SK-N-SH treated with all-trans-retinoic acid at 6 μM for 48 hours (cell line): Measurements from ENCODE around the gene STIP1.

ENCODE experiments used
- ATAC-seq: fragments of 200-7000 bp; cut with Tn5 transposase; 3 replicates; pipeline ENCODE4 v1.9.1; 2020; ENCODE audit warnings: mild to moderate bottlenecking, moderate library complexity
- ARNTL ChIP-seq: fragments of 450-650 bp; formaldehyde crosslinking; IDR thresholded peaks from 2 replicates; pipeline ENCODE4 v1.5.0; 2020; ENCODE audit warnings: low read depth, mild to moderate bottlenecking, moderate library complexity, borderline replicate concordance
- BACH2 ChIP-seq: fragments of 250-450 bp; sonication (Bioruptor Pico); IDR thresholded peaks from 2 replicates; pipeline ENCODE4 v1.9.0; 2021; ENCODE audit warnings: mild to moderate bottlenecking, borderline replicate concordance
- CSDC2 ChIP-seq: fragments of 250-450 bp; sonication (Bioruptor Pico); IDR thresholded peaks from 2 replicates; pipeline ENCODE4 v1.5.0; 2020; ENCODE audit warnings: mild to moderate bottlenecking, moderate library complexity
- ESRRG ChIP-seq: fragments of 250-450 bp; sonication (Bioruptor Pico); IDR thresholded peaks from 2 replicates; pipeline ENCODE4 v1.6.1; 2021; ENCODE audit warnings: mild to moderate bottlenecking
- GLIS3 ChIP-seq: fragments of 250-450 bp; sonication (Bioruptor Pico); IDR thresholded peaks from 2 replicates; pipeline ENCODE4 v1.5.0; 2020; ENCODE audit warnings: mild to moderate bottlenecking, moderate library complexity
- ISL1 ChIP-seq: fragments of 250-450 bp; sonication (Bioruptor Pico); IDR thresholded peaks from 2 replicates; pipeline ENCODE4 v2.1.2; 2022; ENCODE audit warnings: mild to moderate bottlenecking, moderate library complexity
- OSR1 ChIP-seq: fragments of 250-450 bp; sonication (Bioruptor Pico); IDR thresholded peaks from 2 replicates; pipeline ENCODE4 v1.8.0; 2022; ENCODE audit warnings: moderate library complexity, mild to moderate bottlenecking, inconsistent platforms
- PPARA ChIP-seq: fragments of 250-450 bp; sonication (Bioruptor Pico); IDR thresholded peaks from 2 replicates; pipeline ENCODE4 v1.5.0; 2020; ENCODE audit warnings: mild to moderate bottlenecking, borderline replicate concordance
- RARB ChIP-seq: fragments of 250-450 bp; sonication (Bioruptor Pico); IDR thresholded peaks from 2 replicates; pipeline ENCODE4 v1.8.0; 2021; ENCODE audit warnings: mild to moderate bottlenecking, moderate library complexity
- SNAI2 ChIP-seq: fragments of 250-450 bp; sonication (Bioruptor Pico); IDR thresholded peaks from 2 replicates; pipeline ENCODE4 v1.5.0; 2020; ENCODE audit warnings: mild to moderate bottlenecking, moderate library complexity
- TCF4 ChIP-seq: fragments of 250-450 bp; sonication (Bioruptor Pico); IDR thresholded peaks from 2 replicates; pipeline ENCODE4 v1.8.0; 2021; ENCODE audit warnings: mild to moderate bottlenecking, moderate library complexity, borderline replicate concordance
- TOX ChIP-seq: fragments of 250-450 bp; sonication (Bioruptor Pico); IDR thresholded peaks from 2 replicates; pipeline ENCODE4 v1.8.0; 2021; ENCODE audit warnings: mild to moderate bottlenecking, moderate library complexity, borderline replicate concordance
- ZC3H10 ChIP-seq: fragments of 250-450 bp; sonication (Bioruptor Pico); IDR thresholded peaks from 2 replicates; pipeline ENCODE4 v1.5.1; 2021; ENCODE audit warnings: mild to moderate bottlenecking, moderate library complexity
- ZFP3 ChIP-seq: fragments of 250-450 bp; sonication (Bioruptor Pico); IDR thresholded peaks from 2 replicates; pipeline ENCODE4 v1.5.0; 2020; ENCODE audit warnings: mild to moderate bottlenecking, moderate library complexity
- ZFP30 ChIP-seq: fragments of 450-650 bp; formaldehyde crosslinking; IDR thresholded peaks from 2 replicates; pipeline ENCODE4 v1.5.0; 2022; ENCODE audit warnings: mild to moderate bottlenecking, moderate library complexity
- ZNF565 ChIP-seq: fragments of 450-650 bp; formaldehyde crosslinking; conservative IDR thresholded peaks from 2 replicates; pipeline ENCODE4 v1.5.0; 2020; ENCODE audit warnings: low read depth, mild to moderate bottlenecking, moderate library complexity
- ZNF70 ChIP-seq: fragments of 450-650 bp; formaldehyde crosslinking; IDR thresholded peaks from 2 replicates; pipeline ENCODE4 v1.5.0; 2020; ENCODE audit warnings: mild to moderate bottlenecking, moderate library complexity
- ZNF8 ChIP-seq: fragments of 450-650 bp; formaldehyde crosslinking; IDR thresholded peaks from 2 replicates; pipeline ENCODE4 v1.5.0; 2020; ENCODE audit warnings: mild to moderate bottlenecking, moderate library complexity
- TF ChIP-seq, protein P1 (sequence below): fragments of 250-450 bp; sonication (Bioruptor Pico); IDR thresholded peaks from 2 replicates; pipeline ENCODE4 v1.5.1; 2021; ENCODE audit warnings: mild to moderate bottlenecking, moderate library complexity
- TF ChIP-seq, protein P2 (sequence below): fragments of 250-450 bp; sonication (Bioruptor Pico); IDR thresholded peaks from 2 replicates; pipeline ENCODE4 v1.8.0; 2020; ENCODE audit warnings: mild to moderate bottlenecking, moderate library complexity, borderline replicate concordance
- TF ChIP-seq, protein P3 (sequence below): fragments of 250-450 bp; sonication (Bioruptor Pico); IDR thresholded peaks from 2 replicates; pipeline ENCODE4 v1.5.0; 2020; ENCODE audit warnings: mild to moderate bottlenecking, moderate library complexity

Gene STIP1

DNA sequence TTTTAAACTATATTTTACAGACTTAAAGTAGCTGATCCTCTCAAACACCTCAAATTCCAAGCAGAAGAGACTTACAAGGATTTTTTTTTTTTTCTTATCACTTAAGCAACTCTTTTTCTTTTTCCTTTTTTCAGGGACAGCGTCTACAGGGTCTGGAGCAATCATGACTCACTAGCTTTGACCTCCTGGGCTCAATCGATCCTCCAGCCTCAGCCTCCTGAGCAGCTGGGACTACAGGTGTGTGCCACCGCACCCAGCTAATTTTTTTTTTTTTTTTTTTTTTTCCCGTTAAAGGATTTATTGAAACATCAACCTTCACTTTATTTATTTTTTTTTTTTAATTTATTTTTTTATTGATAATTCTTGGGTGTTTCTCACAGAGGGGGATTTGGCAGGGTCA, 15.6 kb upstream of the STIP1 start:
- ATAC-seq = no peak
- TF ChIP-seq PPARA (CRISPR knock-in tag) (no peak), SNAI2 (CRISPR knock-in tag) (no peak), ISL1 (CRISPR knock-in tag) (no peak), ZFP3 (CRISPR knock-in tag) (no peak), GLIS3 (CRISPR knock-in tag) (no peak), ZNF8 (no peak), CSDC2 (CRISPR knock-in tag) (no peak), TCF4 (no peak), ZFP30 (no peak), ARNTL (no peak), ZNF565 (no peak), ESRRG (CRISPR knock-in tag) (no peak), RARB (CRISPR knock-in tag) (no peak), TOX (no peak)
- TF ChIP-seq, protein P1, sequence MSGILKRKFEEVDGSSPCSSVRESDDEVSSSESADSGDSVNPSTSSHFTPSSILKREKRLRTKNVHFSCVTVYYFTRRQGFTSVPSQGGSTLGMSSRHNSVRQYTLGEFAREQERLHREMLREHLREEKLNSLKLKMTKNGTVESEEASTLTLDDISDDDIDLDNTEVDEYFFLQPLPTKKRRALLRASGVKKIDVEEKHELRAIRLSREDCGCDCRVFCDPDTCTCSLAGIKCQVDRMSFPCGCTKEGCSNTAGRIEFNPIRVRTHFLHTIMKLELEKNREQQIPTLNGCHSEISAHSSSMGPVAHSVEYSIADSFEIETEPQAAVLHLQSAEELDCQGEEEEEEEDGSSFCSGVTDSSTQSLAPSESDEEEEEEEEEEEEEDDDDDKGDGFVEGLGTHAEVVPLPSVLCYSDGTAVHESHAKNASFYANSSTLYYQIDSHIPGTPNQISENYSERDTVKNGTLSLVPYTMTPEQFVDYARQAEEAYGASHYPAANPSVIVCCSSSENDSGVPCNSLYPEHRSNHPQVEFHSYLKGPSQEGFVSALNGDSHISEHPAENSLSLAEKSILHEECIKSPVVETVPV (CRISPR knock-in tag) = no peak
- TF ChIP-seq, protein P2, sequence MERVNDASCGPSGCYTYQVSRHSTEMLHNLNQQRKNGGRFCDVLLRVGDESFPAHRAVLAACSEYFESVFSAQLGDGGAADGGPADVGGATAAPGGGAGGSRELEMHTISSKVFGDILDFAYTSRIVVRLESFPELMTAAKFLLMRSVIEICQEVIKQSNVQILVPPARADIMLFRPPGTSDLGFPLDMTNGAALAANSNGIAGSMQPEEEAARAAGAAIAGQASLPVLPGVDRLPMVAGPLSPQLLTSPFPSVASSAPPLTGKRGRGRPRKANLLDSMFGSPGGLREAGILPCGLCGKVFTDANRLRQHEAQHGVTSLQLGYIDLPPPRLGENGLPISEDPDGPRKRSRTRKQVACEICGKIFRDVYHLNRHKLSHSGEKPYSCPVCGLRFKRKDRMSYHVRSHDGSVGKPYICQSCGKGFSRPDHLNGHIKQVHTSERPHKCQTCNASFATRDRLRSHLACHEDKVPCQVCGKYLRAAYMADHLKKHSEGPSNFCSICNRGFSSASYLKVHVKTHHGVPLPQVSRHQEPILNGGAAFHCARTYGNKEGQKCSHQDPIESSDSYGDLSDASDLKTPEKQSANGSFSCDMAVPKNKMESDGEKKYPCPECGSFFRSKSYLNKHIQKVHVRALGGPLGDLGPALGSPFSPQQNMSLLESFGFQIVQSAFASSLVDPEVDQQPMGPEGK (CRISPR knock-in tag) = no peak

DNA sequence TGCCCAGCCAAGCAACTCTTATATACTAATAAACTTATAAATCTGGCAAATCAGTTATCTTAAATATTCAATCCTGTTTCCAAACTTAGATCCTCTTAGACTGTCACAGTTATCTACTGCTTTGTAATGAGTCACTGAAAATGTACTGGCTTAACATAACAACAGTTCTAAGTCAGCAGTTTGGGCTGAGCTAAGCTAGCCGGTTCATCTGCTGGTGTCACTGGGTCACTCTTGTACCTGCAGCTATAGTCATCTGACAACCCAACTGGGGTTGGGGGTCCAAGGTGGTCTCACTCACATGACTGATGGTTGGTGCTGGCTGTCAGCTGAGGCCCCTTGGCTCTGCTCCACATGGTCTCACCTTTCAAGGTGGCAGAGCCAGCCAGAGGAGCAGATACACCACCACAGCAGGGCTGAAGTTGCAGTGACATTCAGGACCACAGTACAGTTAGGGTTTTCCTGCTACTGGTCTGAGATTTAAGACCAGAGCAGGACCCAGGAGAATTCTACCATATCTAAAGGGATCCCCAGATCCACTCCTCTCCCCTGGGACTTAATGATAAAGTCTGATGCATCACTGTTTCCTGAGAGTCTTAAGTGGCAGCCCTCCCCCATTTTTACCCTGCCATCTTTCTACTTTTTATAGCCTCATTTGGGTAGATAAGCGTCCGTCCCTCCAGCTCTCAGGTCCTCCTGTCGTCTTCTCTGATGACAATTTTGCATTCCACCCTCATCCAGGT, 12.2 kb upstream of the STIP1 start:
- no peak for TF ChIP-seq ESRRG (CRISPR knock-in tag)
- no peak for TF ChIP-seq ZFP3 (CRISPR knock-in tag)
- no peak for TF ChIP-seq TCF4
- TF ChIP-seq, all 23 proteins: peak for 0
- peak; percentile 16; the same call in 1 of the 3 replicates for ATAC-seq

DNA sequence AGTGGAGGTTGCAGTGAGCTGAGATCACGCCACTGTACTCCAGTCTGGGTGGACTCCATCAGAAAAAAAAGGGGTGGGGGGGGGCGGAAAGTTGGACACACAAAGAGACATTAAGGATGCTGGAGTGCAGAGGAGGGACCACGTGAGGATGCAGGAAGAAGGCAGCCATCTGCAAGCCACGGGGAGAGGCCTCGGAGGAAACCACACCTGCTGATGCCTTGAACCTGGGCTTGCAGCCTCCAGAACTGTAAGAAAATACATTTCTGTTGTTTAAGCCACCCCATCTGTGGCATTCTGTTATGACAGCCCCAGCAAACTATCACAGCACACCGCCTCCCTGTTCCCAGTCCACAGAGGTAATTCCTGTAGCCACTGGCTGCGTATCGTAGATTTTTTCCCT, 9.2 kb upstream of the STIP1 start:
- no peak for TF ChIP-seq ESRRG (CRISPR knock-in tag)
- TF ChIP-seq BACH2 (CRISPR knock-in tag) = no peak
- no peak for TF ChIP-seq RARB (CRISPR knock-in tag)
- TF ChIP-seq ZNF70 (CRISPR knock-in tag) = no peak
- no peak for TF ChIP-seq ISL1 (CRISPR knock-in tag)
- TF ChIP-seq TOX = no peak
- TF ChIP-seq, protein P1 (CRISPR knock-in tag) = no peak
- no peak for TF ChIP-seq TCF4
- TF ChIP-seq, protein P3, sequence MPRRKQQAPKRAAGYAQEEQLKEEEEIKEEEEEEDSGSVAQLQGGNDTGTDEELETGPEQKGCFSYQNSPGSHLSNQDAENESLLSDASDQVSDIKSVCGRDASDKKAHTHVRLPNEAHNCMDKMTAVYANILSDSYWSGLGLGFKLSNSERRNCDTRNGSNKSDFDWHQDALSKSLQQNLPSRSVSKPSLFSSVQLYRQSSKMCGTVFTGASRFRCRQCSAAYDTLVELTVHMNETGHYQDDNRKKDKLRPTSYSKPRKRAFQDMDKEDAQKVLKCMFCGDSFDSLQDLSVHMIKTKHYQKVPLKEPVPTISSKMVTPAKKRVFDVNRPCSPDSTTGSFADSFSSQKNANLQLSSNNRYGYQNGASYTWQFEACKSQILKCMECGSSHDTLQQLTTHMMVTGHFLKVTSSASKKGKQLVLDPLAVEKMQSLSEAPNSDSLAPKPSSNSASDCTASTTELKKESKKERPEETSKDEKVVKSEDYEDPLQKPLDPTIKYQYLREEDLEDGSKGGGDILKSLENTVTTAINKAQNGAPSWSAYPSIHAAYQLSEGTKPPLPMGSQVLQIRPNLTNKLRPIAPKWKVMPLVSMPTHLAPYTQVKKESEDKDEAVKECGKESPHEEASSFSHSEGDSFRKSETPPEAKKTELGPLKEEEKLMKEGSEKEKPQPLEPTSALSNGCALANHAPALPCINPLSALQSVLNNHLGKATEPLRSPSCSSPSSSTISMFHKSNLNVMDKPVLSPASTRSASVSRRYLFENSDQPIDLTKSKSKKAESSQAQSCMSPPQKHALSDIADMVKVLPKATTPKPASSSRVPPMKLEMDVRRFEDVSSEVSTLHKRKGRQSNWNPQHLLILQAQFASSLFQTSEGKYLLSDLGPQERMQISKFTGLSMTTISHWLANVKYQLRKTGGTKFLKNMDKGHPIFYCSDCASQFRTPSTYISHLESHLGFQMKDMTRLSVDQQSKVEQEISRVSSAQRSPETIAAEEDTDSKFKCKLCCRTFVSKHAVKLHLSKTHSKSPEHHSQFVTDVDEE (CRISPR knock-in tag) = no peak
- TF ChIP-seq ARNTL = no peak
- TF ChIP-seq OSR1 = no peak
- ATAC-seq = no peak

DNA sequence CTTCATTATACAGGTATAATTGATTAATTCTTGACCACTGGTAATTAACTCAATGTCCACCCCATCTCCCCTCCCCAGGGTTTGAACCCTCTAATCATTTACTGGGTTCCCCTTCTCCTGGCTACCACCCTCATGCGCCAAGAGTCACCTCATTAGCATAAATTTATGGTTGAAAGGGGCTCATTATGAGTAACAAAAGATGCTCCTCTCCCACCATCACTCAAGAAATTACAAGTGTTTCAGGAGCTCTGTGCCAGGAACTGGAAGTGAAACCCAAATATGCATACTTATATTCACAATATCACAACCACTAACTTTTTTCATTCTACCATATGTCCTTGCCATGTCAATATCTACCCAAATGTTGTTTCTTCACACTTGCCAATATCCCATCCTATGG, 7.8 kb upstream of the STIP1 start:
- ATAC-seq = no peak
- TF ChIP-seq RARB (CRISPR knock-in tag) (no peak), ZNF70 (CRISPR knock-in tag) (no peak), BACH2 (CRISPR knock-in tag) (no peak), ZNF8 (no peak), ZC3H10 (CRISPR knock-in tag) (no peak), SNAI2 (CRISPR knock-in tag) (no peak)
- TF ChIP-seq, protein P2 (CRISPR knock-in tag) = no peak
- TF ChIP-seq, protein P1 (CRISPR knock-in tag) = no peak
- TF ChIP-seq, protein P3 (CRISPR knock-in tag) = no peak
